Esophagus squamous epithelium (tissue), 4 donors: ENCODE data around the gene AQP1.

Source experiments
- POLR2A ChIP-seq, 4 donors: fragments of 450-650 bp; IDR thresholded peaks; one replicate each; pipeline ENCODE4 v1.6.1; 2017; ENCODE audit warnings: antibody characterized with exemption in 4 of 4, mild to moderate bottlenecking in 4 of 4, moderate library complexity in 3 of 4
- TF ChIP-seq, protein P1 (sequence below), 6 experiments: fragments of 450-650 bp in 4 of 6; fragments of 200-600 bp in 2 of 6; sonication (generic) in 2 of 6; IDR thresholded peaks; one replicate each; pipeline ENCODE4 v1.5.1; 2016 to 2019; ENCODE audit warnings: antibody characterized with exemption in 6 of 6, mild to moderate bottlenecking in 4 of 6, moderate library complexity in 4 of 6

DNA sequence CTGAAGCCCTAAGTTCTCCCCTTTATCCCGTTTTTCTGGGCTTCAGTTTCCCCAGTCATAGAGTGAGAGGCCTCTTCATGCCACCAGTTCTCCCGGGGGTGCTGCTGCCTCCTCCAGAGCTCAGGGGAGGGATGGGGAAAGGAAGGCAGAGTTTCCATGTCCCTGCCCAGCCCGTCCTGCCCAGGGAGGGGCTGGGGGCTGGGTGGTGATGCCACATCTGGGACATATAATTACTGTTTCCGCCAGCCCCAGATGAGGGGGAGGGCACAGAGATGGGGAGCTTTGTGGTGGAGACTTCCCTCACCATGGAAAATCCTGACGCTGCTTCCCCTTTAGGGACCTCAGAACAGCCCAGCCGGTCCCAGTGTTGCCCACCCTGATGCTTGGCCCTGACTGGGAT lies 4.1 kb downstream of the AQP1 start:
- no peak for TF ChIP-seq POLR2A (IDR thresholded peaks at IDR 0.05)
- TF ChIP-seq, protein P1, sequence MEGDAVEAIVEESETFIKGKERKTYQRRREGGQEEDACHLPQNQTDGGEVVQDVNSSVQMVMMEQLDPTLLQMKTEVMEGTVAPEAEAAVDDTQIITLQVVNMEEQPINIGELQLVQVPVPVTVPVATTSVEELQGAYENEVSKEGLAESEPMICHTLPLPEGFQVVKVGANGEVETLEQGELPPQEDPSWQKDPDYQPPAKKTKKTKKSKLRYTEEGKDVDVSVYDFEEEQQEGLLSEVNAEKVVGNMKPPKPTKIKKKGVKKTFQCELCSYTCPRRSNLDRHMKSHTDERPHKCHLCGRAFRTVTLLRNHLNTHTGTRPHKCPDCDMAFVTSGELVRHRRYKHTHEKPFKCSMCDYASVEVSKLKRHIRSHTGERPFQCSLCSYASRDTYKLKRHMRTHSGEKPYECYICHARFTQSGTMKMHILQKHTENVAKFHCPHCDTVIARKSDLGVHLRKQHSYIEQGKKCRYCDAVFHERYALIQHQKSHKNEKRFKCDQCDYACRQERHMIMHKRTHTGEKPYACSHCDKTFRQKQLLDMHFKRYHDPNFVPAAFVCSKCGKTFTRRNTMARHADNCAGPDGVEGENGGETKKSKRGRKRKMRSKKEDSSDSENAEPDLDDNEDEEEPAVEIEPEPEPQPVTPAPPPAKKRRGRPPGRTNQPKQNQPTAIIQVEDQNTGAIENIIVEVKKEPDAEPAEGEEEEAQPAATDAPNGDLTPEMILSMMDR (IDR thresholded peaks at IDR 0.05): no peak
